GM21423 (cell line): ENCODE measurements around the gene ARID4B.
A peak's percentile ranks its signal among the peaks of the same experiment; 100 is the strongest.
"Not testable (repeated sequence)": the region's sequence is repeated elsewhere in the genome, so short reads cannot be mapped to it uniquely, and the experiment has no call there.

ENCODE experiments used
- ATAC-seq: cut with Tn5 transposase; IDR thresholded peaks from one replicate; pipeline ENCODE4 v1.9.1; 2021; ENCODE audit warnings: mild to moderate bottlenecking, moderate library complexity; ENCODE audit not compliant: unreplicated experiment

ARID4B gene

DNA sequence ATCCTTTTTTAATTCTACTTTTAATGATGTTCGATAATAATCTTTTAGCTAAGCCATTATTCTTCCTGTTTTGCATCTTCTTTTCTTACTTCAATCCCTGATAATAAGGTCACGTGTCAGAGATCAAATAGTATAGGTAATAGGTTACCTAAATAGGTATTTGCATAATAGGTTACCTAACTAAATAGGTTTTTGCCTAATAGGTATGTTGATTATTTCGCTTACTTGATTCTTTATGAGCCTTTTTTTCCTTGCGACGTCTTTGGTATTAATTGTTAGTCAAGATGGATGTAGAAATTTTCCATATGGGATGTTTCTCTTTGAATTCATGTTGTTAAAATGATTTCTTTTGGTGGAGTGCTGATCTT lies 2.9 kb upstream of the ARID4B start:
- ATAC-seq = no peak

- ATAC-seq = peak; percentile 19
These were observed 1.3 kb upstream of the ARID4B start for GRCh38 chr1:235329139-235329902.

DNA sequence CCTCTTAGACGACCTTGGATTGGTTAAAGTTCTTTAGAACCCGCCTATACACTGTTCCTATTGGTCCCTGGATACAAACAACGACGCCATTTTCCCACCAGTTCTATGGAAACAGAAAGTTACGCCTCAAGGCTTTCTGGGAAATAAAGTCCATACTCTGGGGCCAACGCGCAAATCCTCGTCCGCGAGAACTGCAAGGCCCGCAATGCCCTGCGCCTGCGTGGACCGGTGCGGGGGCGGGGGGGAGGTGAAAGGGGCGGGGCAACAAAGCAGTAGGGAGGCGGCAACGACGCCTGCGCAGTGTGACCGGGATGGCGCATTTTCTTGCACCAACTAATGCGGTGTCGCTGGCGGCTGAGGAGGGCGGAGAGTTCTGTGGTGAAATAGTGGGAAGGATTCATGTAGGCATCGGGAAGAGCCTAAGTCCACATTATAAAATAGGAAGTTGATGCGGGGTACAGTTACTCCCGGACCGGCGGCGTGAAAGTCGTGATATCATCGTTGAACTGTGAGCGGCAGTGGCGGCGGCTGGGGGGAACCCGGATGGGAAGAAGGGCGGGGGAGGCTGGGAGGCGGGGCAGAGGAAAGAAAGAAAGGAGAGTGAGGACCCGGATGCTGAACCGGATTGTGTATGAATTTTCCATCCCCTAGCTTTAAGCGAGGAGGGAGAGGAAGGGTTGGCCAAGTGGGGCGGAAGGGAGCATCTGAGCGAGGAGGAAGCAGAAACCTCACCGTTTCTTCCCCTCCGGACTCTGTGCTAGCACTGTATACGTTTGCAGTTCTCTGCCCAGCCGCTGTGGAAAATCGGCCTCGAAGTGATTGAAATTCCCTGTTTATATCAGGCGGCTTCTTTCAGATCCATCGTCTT lies 526 bp upstream of the ARID4B start, which contains the start of gene GGPS1:
Gene GGPS1, plus strand, starts transcription at position 300 of the 868 bp plus-strand sequence. CDS start 6,695 bp downstream, outside the sequence.
- ATAC-seq = peak; percentile 60

DNA sequence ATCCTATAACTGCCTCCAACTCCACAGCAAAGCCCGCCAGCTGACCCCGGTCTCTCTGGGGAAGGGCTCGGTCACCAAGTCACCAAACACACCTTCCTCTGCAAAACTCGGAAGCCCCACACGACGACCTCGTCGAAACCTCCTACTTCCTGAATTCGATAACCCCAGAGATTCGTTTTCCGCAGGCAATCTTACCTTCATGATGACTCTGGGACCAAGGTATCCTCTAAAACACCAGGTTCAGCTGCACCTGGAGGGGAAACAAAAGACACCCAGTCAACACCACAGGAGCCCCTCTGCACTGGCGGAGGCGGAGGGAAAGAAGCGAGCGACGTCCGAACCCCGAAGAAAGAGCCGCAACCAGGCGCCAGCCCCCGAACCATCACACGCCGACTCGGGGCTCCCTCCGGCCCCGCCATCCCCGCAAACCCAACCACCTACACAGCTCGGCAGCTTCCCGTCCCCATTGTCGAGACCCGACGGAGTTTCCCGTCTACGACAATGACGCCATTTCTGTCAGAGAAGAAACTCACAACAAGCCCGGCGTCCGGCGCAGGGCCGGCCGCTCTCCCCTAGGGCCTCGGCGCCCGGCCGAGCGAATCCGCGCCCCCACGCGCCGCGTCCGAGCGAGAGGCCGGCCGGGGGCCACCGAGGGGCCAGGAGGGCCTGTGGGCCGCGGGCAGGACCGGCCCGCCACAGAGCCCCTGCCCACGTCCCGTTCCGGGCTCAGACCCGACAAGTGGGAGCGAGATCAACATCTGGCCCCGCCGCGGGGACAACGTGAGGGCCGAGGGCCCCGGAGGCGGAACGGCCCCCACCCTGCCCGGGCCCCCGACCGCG lies 1.0 kb downstream of the ARID4B start:
- peak; percentile 24 for ATAC-seq

DNA sequence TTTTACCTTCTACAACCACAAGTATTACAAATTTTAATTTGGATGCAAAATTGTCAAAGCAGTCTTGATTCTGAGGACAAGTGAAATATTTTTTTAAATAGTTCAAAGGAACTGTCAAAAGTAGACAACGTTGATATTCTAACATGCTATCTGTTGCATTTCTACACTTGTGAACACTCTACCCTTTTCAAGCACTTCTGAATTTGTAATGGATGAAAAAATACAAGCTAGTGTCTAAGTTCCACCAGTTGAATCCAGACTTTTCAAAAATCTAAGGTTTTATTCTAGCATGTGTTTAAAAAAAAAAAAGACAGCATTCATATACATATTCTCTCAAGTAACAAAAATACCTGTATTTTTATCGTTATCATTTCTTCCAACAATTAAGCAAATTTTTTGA lies 2.1 kb downstream of the ARID4B start:
- ATAC-seq = no peak

DNA sequence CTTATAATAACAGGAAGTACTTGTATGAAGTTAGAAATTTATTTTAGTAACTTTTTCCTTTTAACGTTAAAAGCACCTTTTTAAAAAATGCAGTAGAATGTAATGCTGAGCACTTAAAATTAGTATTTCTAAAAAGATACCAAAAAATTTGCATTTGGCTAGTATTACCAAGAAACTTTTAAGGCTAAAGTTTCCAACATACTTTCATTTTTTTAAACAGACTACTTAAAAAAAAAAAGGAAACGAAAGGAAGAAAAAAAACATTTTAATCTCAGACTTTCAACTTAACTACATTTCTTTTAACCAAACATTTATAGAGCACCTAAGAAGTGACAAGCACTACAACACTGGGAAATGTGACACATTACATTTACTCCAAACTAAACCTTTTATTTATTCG lies 2.8 kb downstream of the ARID4B start:
- no peak for ATAC-seq

- no peak for ATAC-seq
These were observed 3.7 kb downstream of the ARID4B start for GRCh38 chr1:235324296-235324695.

GRCh38 chr1:235320521-235321179 lies 7.3 kb downstream of the ARID4B start:
- no peak for ATAC-seq

GRCh38 chr1:235319255-235319654 lies 8.7 kb downstream of the ARID4B start:
- ATAC-seq = no peak

GRCh38 chr1:235317168-235317567 lies 10.8 kb downstream of the ARID4B start:
- ATAC-seq = no peak

GRCh38 chr1:235315735-235316134 lies 12.2 kb downstream of the ARID4B start:
- no peak for ATAC-seq

DNA sequence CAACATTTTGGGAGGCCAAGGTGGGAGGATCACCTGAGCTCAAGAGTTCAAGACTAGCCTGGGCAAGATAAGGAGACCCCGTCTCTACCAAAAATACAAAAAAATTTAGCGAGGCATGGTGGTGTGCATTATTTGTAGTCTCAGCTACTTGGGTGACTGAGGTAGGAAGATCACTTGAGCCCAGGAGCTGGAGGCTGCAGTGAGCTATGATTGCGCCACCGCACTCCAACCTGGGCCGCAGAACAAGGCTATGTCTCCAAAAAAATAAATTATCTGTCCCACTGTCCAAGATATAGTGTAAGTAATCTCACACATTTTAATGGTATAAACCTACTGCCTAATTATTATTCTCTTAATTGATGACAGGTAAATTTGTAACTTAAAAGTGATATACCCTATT lies 12.8 kb downstream of the ARID4B start:
- ATAC-seq = no peak

DNA sequence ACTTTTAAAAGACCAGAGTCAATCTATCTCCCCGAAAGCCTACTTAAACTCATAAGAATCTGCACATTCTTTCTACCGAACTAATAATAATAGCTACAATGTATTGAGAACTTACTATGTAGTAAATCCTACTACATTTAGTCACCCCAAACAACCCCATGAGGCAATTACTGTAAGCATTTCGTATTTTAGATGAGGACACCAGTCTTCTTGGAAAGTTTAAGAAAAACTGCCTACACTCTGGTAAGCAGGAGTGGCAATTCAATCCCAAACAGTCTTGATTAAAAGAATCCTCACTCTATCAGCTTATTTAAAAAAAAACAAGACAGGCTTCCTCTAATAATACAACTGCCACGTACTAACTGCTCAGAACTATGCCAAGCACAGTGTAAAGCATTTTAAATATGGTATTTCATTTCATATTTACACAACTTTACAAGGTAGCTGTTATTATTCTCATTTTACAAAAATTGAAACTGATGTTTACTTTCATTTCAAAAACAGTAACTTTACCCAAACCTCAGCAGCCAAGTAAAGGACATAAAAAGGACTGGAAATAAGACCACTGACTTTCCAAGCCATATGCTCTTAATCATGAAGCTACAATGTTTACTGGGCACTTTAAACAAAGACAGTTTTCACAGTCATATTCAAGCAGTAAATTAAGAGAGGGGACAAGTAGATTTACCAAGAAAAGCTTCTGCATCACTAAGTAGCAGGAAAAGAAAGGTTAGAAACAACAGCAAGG lies 13.9 kb downstream of the ARID4B start:
- no peak for ATAC-seq

DNA sequence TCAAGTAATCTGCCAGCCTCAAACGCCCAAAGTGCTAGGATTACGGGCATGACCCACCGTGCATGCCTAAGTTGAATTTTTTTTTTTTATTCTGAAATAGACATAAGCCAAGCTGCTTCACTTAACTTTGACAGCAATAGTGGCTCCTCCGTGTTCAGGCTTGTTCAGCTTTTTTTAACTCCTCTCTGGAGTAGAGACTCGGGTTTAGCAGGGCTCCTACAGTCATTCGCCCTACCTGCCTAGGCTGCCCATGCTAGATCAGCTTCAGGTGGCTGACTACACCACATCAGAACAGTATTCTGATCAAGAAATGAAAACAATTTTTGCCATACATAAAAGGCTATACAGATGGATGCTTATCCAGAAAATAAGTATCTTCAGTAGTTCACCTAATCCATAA lies 14.7 kb downstream of the ARID4B start:
- no peak for ATAC-seq

DNA sequence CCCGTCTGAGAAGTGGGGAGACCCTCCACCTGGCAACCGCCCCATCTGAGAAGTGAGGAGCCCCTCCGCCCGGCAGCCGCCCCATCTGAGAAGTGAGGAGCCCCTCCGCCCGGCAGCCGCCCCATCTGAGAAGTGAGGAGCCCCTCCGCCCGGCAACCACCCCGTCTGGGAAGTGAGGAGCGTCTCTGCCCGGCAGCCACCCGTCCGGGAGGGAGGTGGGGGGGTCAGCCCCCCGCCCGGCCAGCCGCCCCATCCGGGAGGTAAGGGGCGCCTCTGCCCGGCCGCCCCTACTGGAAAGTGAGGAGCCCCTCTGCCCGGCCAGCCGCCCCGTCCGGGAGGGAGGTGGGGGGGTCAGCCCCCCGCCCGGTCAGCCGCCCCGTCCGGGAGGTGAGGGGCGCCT lies 18.8 kb downstream of the ARID4B start:
- ATAC-seq = not testable (repeated sequence)

GRCh38 chr1:235307158-235308124 lies 20.5 kb downstream of the ARID4B start:
- no peak for ATAC-seq

DNA sequence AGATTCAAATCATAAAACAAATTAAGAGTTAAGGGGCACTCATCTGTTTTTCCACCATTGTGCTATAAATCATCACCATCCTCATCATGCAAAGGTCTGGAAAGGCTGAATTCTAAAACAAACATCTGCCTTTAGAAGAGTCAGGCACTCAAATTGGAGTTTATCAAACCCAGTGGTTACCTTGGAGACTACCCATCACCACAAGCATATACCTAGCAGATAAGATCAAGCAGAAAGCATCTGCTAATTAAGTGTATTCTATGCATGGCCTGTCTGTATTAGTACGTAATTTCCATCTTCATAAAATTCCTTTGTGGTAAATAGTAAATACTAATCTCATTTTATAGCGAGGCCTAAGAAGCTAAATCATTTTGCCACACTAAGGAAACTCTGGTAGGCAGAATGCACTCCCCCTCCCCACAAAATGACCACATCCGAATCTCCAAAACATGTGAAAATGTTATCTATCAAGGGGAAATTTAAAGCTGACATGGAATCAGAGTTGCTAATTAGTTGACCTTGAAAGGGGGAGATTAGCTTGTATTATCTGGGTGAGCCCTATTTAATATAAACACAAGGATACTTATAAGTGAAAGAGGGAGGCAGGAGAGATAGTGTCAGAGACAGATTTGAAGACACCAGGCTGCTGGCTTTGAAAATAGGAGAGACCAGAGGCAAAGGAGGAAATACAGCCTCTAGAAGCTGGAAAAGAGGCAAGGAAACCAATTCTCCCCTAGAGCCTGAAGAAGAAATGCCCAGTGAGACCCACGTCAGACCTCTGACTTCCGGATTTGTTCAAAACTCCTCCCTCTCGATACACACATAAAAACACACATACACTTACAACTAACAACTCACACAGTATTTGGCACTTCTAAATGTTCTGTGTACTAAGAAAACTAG lies 23.2 kb downstream of the ARID4B start:
- ATAC-seq = no peak

DNA sequence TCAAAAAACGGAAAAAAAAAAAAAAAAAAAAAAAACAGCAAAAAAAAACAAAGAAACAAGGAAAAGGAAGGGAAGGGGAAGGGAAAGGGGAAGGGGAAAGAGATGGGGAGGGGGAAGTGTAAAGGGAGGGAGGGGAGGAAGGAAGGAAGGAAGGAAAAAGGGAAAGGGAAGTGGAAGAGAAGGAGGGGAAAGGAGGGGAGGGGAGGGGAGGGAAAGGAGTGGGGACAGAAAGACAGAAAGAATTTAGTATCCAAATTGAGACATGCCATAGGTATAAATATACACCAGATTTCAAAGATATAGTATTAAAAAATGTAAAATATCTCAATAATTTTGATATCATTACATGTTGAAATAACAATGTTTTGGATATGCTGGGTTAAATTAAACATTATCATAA lies 25.8 kb downstream of the ARID4B start:
- no peak for ATAC-seq
